Type B pancreatic cell (in vitro differentiated cells): Measurements from ENCODE around the gene FAM47B. TPM values are rescaled to one million over a fixed set of nuclear protein-coding genes. Genes with fewer than 3 reads are reported as not detected.

Source experiments
- DNase-seq: peaks from one replicate; pipeline ENCODE4 v3.0.0; 2021; ENCODE audit warnings: mixed read lengths; ENCODE audit not compliant: unreplicated experiment; ENCODE audit errors: extremely low spot score
- H3K27ac Mint-ChIP-seq: 2 replicates; pipeline ENCODE4 v1.8.0; 2021; ENCODE audit warnings: mild to moderate bottlenecking, mixed read lengths
- H3K27me3 Mint-ChIP-seq: 2 replicates; pipeline ENCODE4 v1.8.0; 2021; ENCODE audit warnings: mixed read lengths
- H3K36me3 Mint-ChIP-seq: 2 replicates; pipeline ENCODE4 v1.8.0; 2021; ENCODE audit warnings: mixed read lengths
- H3K4me1 Mint-ChIP-seq: one replicate; pipeline ENCODE4 v1.8.0; 2021; ENCODE audit warnings: mixed read lengths; ENCODE audit not compliant: unreplicated experiment
- H3K4me3 Mint-ChIP-seq: 2 replicates; pipeline ENCODE4 v1.8.0; 2021; ENCODE audit warnings: mild to moderate bottlenecking, mixed read lengths
- H3K9me3 Mint-ChIP-seq: 2 replicates; pipeline ENCODE4 v1.8.0; 2021; ENCODE audit warnings: mixed read lengths
- CTCF ChIP-seq: fragments of 200-600 bp; sonication (generic); conservative IDR thresholded peaks from 2 replicates; pipeline ENCODE4 v1.5.0; 2021; ENCODE audit warnings: antibody characterized with exemption, mild to moderate bottlenecking
- long read RNA-seq: library from polyadenylated mRNA; unstranded; transcript quantifications from one replicate; pipeline ENCODE4 v2.0.0, GENCODE V29; 2020
- total RNA-seq: library from RNA; stranded (reverse); gene quantifications from 2 replicates; pipeline ENCODE4 v1.2.1, GENCODE V29; 2021; ENCODE audit warnings: low replicate concordance

The FAM47B gene
- not detected in 2 replicates for total RNA-seq
- long read RNA-seq, result 0 reads

- Mint-ChIP-seq H3K9me3 (peaks cover 5% of the 10 kb centered on the region), H3K27me3 (no peaks in the 10 kb centered on the region), H3K36me3 (no peaks in the 10 kb centered on the region), H3K27ac (no peak within 1 kb of the TSS), H3K4me3 (no peak within 1 kb of the TSS), H3K4me1 (no peaks in the 10 kb centered on the region)
- no peak for TF ChIP-seq CTCF
- no peak for DNase-seq
Observed at GRCh38 chrX:34942496-34942895, at the start of gene FAM47B. Gene FAM47B, plus strand, starts transcription at chrX:34942796. Its CDS starts 36 bp downstream, at chrX:34942832.

DNA sequence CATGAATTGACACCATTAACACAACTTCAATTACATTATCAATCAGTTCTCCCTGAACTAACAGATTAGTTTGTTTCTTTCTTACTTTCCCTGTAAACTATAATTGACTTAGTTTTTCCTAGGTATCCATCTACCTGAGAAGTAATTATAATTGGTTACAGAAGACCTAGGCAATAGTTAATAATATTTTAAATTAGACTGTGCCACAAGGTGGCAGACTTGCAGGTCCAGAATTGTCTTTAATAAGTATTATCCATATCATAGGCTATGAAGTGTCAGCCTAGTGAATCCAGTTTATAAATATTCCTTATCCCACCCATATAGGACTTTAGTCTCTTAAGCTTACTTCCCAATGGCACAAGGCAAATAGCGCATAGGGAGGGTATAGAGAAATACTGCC lies 48.9 kb upstream of the FAM47B start:
- no peaks in the 10 kb centered on the region for H3K9me3 Mint-ChIP-seq
- no peak overlapping the region for H3K4me3 Mint-ChIP-seq
- no peak overlapping the region for H3K27ac Mint-ChIP-seq
- DNase-seq, result no peak
- no peaks in the 10 kb centered on the region for H3K4me1 Mint-ChIP-seq
- peak; percentile 59 for TF ChIP-seq CTCF
- no peaks in the 10 kb centered on the region for H3K27me3 Mint-ChIP-seq
- no peaks in the 10 kb centered on the region for H3K36me3 Mint-ChIP-seq

GRCh38 chrX:34900691-34901090 lies 41.9 kb upstream of the FAM47B start:
- no peaks in the 10 kb centered on the region for H3K36me3 Mint-ChIP-seq
- H3K4me3 Mint-ChIP-seq, result no peak overlapping the region
- no peak overlapping the region for H3K27ac Mint-ChIP-seq
- no peaks in the 10 kb centered on the region for H3K4me1 Mint-ChIP-seq
- no peak for TF ChIP-seq CTCF
- DNase-seq, result no peak
- H3K9me3 Mint-ChIP-seq, result no peaks in the 10 kb centered on the region
- H3K27me3 Mint-ChIP-seq, result no peaks in the 10 kb centered on the region

GRCh38 chrX:34901761-34902160 lies 40.8 kb upstream of the FAM47B start:
- no peaks in the 10 kb centered on the region for H3K9me3 Mint-ChIP-seq
- no peak for TF ChIP-seq CTCF
- H3K36me3 Mint-ChIP-seq, result no peaks in the 10 kb centered on the region
- H3K4me1 Mint-ChIP-seq, result no peaks in the 10 kb centered on the region
- H3K27me3 Mint-ChIP-seq, result no peaks in the 10 kb centered on the region
- DNase-seq, result no peak
- H3K4me3 Mint-ChIP-seq, result no peak overlapping the region
- H3K27ac Mint-ChIP-seq, result no peak overlapping the region

DNA sequence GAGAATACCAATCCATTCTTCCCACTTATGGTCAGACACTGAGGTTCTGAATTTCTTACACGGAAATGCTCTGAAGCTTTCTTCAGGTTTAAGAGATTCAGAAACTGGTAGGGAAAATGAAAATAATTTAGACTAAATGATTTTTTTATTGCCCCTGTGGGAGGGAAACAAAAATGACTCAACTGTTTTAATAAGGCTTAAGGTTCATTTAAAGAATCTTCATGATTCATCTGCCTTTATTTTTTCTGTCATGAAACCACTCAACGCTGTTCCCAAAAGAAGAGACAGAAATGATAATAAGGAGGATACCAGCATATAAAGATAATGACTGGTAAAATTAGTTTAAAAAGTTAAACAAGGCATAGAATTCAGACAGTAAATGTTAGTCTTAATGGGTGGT lies 39.3 kb upstream of the FAM47B start:
- H3K9me3 Mint-ChIP-seq, result no peaks in the 10 kb centered on the region
- no peak for DNase-seq
- H3K36me3 Mint-ChIP-seq, result no peaks in the 10 kb centered on the region
- no peak for TF ChIP-seq CTCF
- no peaks in the 10 kb centered on the region for H3K27me3 Mint-ChIP-seq
- H3K4me3 Mint-ChIP-seq, result no peak overlapping the region
- no peaks in the 10 kb centered on the region for H3K4me1 Mint-ChIP-seq
- no peak overlapping the region for H3K27ac Mint-ChIP-seq

DNA sequence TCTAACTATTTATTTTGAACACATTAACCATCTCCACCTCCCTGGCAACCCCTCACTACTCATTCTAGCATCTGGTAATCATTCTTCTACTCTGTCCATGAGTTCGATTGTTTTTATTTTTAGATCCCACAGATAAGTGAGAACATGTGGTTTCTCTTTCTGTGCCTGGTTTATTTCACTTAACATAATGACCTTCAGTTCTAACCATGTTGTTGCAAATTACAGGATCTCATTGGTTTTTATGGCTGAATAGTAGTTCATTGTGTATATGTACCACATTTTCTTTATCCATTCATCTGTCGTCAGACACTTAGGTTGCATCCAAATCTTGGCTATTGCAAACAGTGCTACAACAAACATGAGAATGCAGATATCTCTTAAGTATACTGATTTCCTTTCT lies 33.4 kb upstream of the FAM47B start:
- H3K9me3 Mint-ChIP-seq, result peaks cover 3% of the 10 kb centered on the region
- no peak for TF ChIP-seq CTCF
- no peaks in the 10 kb centered on the region for H3K4me1 Mint-ChIP-seq

More for the DNA sequence above, 33.4 kb upstream of the FAM47B start:
- no peaks in the 10 kb centered on the region for H3K27me3 Mint-ChIP-seq
- H3K36me3 Mint-ChIP-seq, result no peaks in the 10 kb centered on the region
- no peak overlapping the region for H3K27ac Mint-ChIP-seq
- no peak for DNase-seq
- H3K4me3 Mint-ChIP-seq, result no peak overlapping the region
